PC-3 (cell line): Measurements from ENCODE around the gene AHCTF1. TPM values are rescaled to one million over a fixed set of nuclear protein-coding genes. Genes with fewer than 3 reads are reported as not detected.

Experiments
- ATAC-seq: fragments of 200-7000 bp; cut with Tn5 transposase; 2 replicates; pipeline ENCODE4 v1.9.1; 2020; ENCODE audit warnings: mild to moderate bottlenecking, moderate library complexity
- BruUV-seq: library from RNA; stranded (reverse); fragments of 400-500 nt; replicated peaks from 2 replicates; lab custom pipeline; 2021; lab: Mats Ljungman, UMichigan
- CTCF ChIA-PET: fragments of 300-600 bp; sonication (Branson Sonifier 250); formaldehyde crosslinking; loops from one replicate; lab custom pipeline; 2022; ENCODE audit warnings: antibody characterized with exemption; lab: Charles Lee
- POLR2A ChIA-PET: fragments of 300-600 bp; sonication (Branson Sonifier 250); formaldehyde crosslinking; loops from one replicate; lab custom pipeline; 2022; ENCODE audit warnings: antibody characterized with exemption; ENCODE audit not compliant: unreplicated experiment; lab: Charles Lee
- DNase-seq: peaks from one replicate; pipeline ENCODE4 v3.0.0-alpha.2; 2015
- H2AFZ ChIP-seq: fragments of 300-600 bp; sonication (generic); 2 replicates; pipeline ENCODE4 v1.6.0; 2016; ENCODE audit warnings: antibody characterized with exemption, low read length
- H3F3A ChIP-seq: fragments of 300-600 bp; sonication (generic); one replicate; pipeline ENCODE4 v1.6.0; 2017; ENCODE audit warnings: antibody characterized with exemption, low read length, control low read depth, mild to moderate bottlenecking; ENCODE audit not compliant: unreplicated experiment
- H3K27ac ChIP-seq: fragments of 300-600 bp; sonication (generic); 2 replicates; pipeline ENCODE4 v1.5.1; 2016; ENCODE audit warnings: mild to moderate bottlenecking, low read length
- H3K27me3 ChIP-seq: fragments of 300-600 bp; sonication (generic); 2 replicates; pipeline ENCODE4 v1.6.1; 2016; ENCODE audit warnings: low read length, mixed read lengths
- H3K36me3 ChIP-seq: fragments of 300-600 bp; sonication (generic); 2 replicates; pipeline ENCODE4 v1.6.1; 2016; ENCODE audit warnings: low read depth, mixed run types, low read length, mixed read lengths
- H3K4me1 ChIP-seq: fragments of 300-600 bp; sonication (generic); 2 replicates; pipeline ENCODE4 v1.5.1; 2016; ENCODE audit warnings: low read length; ENCODE audit not compliant: insufficient read depth
- H3K4me2 ChIP-seq: fragments of 300-600 bp; sonication (generic); 2 replicates; pipeline ENCODE4 v1.6.0; 2016; ENCODE audit warnings: low read length
- H3K4me3 ChIP-seq: fragments of 300-600 bp; sonication (generic); 2 replicates; pipeline ENCODE4 v1.5.1; 2016; ENCODE audit warnings: mild to moderate bottlenecking, low read length, mixed read lengths
- H3K79me2 ChIP-seq: fragments of 300-600 bp; sonication (generic); 2 replicates; pipeline ENCODE4 v1.6.1; 2017; ENCODE audit warnings: low read length, mixed read lengths
- H3K9ac ChIP-seq: fragments of 300-600 bp; sonication (generic); 2 replicates; pipeline ENCODE4 v1.6.0; 2016; ENCODE audit warnings: mild to moderate bottlenecking, low read length
- H3K9me2 ChIP-seq: fragments of 300-600 bp; sonication (generic); replicated peaks from 2 replicates; pipeline ENCODE4 v1.6.1; 2016; ENCODE audit warnings: mixed run types, low read length, mixed read lengths
- H3K9me3 ChIP-seq: fragments of 300-600 bp; sonication (generic); 2 replicates; pipeline ENCODE4 v1.6.1; 2016; ENCODE audit warnings: low read length, mixed read lengths
- H4K20me1 ChIP-seq: fragments of 300-600 bp; sonication (generic); 2 replicates; pipeline ENCODE4 v1.6.1; 2016; ENCODE audit warnings: low read length, mixed read lengths
- EZH2 ChIP-seq: fragments of 300-600 bp; sonication (generic); IDR thresholded peaks from one replicate; pipeline ENCODE4 v1.6.1; 2017; ENCODE audit warnings: antibody characterized with exemption, mild to moderate bottlenecking, low read length; ENCODE audit not compliant: unreplicated experiment
- EZH2phosphoT487 ChIP-seq: fragments of 300-600 bp; sonication (generic); IDR thresholded peaks from 2 replicates; pipeline ENCODE4 v1.6.1; 2018; ENCODE audit warnings: mild to moderate bottlenecking, antibody characterized with exemption, low read length, borderline replicate concordance
- intact Hi-C: fragments of 100-400 bp; cut with micrococcal nuclease; formaldehyde crosslinking; loops from 2 replicates; pipeline ENCODE4 v1.9.0; 2023
- total RNA-seq: library from RNA; depleted of rRNA; stranded (reverse); fragments of >200 nt; gene quantifications from 2 replicates; pipeline ENCODE4 v1.2.3, GENCODE V29; 2014; rRNA removed
- TF ChIP-seq, protein P1 (sequence below): fragments of 300-600 bp; sonication (generic); conservative IDR thresholded peaks from 2 replicates; pipeline ENCODE4 v1.5.1; 2017; ENCODE audit warnings: antibody characterized with exemption, low read depth, mild to moderate bottlenecking, low read length

Gene AHCTF1
- total RNA-seq, 1 experiment from 2014 or later: 38.0 TPM

DNA sequence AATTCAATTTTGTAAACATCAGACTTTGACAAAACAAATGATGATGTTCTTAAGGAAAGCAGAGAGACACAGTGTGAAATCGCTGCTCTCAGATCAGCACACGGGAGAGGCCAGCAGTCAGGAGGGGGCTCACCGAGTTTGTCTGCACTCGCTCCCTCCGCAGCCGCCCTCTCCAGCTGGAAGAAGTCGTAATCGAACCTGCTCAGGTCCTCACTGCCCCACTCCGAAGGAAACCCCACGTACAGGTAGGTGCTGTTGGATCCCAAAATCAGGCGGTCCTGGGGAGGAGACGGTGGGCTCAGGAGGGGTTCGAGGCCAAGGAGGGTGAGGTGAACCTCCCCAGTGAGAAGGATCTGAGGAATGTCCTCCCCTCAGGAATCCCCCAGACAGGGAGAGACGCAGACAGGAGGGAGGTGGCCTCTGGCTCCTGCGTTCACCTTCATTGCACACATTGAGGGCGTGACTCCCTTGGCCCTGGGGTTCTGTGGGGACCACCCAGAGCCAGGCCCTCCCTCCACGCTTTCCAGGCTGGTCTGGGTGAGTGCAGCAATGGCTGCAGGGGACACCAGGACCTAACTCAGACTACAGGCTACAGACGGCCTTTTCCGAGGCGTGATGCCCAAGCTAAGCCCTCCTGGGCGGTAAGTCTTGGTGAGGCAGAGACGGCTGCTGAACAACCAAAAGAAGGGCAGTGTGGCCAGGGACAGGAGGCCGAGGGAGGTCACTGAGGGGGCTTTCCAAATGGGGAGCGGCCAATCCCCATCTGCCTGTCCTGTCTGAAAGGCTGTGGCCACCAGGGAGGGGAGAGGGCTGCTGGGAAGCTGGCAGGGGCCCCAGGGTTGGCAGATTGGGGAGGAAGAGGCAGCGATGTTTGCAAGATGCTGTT lies 142.1 kb downstream of the AHCTF1 start:
- 0 out of 2 replicates have a peak, but pooled peaks cover 4% of the 10 kb centered on the region for H3K9me3 ChIP-seq
- no peak overlapping the region for H3K27ac ChIP-seq
- TF ChIP-seq, protein P1, sequence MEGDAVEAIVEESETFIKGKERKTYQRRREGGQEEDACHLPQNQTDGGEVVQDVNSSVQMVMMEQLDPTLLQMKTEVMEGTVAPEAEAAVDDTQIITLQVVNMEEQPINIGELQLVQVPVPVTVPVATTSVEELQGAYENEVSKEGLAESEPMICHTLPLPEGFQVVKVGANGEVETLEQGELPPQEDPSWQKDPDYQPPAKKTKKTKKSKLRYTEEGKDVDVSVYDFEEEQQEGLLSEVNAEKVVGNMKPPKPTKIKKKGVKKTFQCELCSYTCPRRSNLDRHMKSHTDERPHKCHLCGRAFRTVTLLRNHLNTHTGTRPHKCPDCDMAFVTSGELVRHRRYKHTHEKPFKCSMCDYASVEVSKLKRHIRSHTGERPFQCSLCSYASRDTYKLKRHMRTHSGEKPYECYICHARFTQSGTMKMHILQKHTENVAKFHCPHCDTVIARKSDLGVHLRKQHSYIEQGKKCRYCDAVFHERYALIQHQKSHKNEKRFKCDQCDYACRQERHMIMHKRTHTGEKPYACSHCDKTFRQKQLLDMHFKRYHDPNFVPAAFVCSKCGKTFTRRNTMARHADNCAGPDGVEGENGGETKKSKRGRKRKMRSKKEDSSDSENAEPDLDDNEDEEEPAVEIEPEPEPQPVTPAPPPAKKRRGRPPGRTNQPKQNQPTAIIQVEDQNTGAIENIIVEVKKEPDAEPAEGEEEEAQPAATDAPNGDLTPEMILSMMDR: no peak
- TF ChIP-seq EZH2phosphoT487 (no peak), EZH2 (no peak)
- no peak overlapping the region for H3K4me3 ChIP-seq
- no peaks in the 10 kb centered on the region for H3F3A ChIP-seq
- no peak for ATAC-seq
- no peak overlapping the region for H3K4me2 ChIP-seq
- ChIA-PET POLR2A (no interaction called here), CTCF (no interaction called here)
- H3K9me2 ChIP-seq: no peaks in the 10 kb centered on the region
- no peaks in the 10 kb centered on the region for H3K27me3 ChIP-seq
- peaks cover 5% of the 10 kb centered on the region; the same call in 1 of the 2 replicates for H3K4me1 ChIP-seq
- no peak for DNase-seq
- H3K79me2 ChIP-seq: no peaks in the 10 kb centered on the region
- BruUV-seq: no TSS peak
- H3K36me3 ChIP-seq: no peaks in the 10 kb centered on the region
- H2AFZ ChIP-seq: no peak overlapping the region
- intact Hi-C loops: no loop called here
- no peak overlapping the region for H3K9ac ChIP-seq
- H4K20me1 ChIP-seq: no peaks in the 10 kb centered on the region

Other genes starting within 250 kb of the AHCTF1 start
- 46.1 and 50.8 TPM in 2 replicates for gene SCCPDH, start 207.5 kb downstream of the AHCTF1 start, total RNA-seq
- 14.7 and 15.8 TPM in 2 replicates for gene ZNF695, start 76.1 kb upstream of the AHCTF1 start, total RNA-seq
- gene ZNF670, start 146.9 kb upstream of the AHCTF1 start, total RNA-seq: 5.6 and 5.9 TPM in 2 replicates
- gene ZNF669, start 172.4 kb upstream of the AHCTF1 start, total RNA-seq: 12.3 and 14.1 TPM in 2 replicates
- gene ZNF124, start 240.1 kb upstream of the AHCTF1 start, total RNA-seq: 19.9 and 22.2 TPM in 2 replicates